H9 (cell line): ENCODE results near the gene ARID5A. TPM values are rescaled to one million over a fixed set of nuclear protein-coding genes. Genes with fewer than 3 reads are reported as not detected.

Source experiments
- DNase-seq: peaks from one replicate; pipeline ENCODE4 v3.0.0-alpha.2; 2017
- H2AFZ ChIP-seq: one replicate; pipeline ENCODE4 v1.6.1; 2013; ENCODE audit warnings: mild to moderate bottlenecking, low read length, control low read depth, moderate library complexity
- H2AK5ac ChIP-seq: 2 replicates; pipeline ENCODE4 v1.6.1; 2013; ENCODE audit warnings: low read length, control low read depth, mixed read lengths; ENCODE audit not compliant: insufficient read length
- H2BK120ac ChIP-seq: one replicate; pipeline ENCODE4 v1.6.1; 2013; ENCODE audit warnings: low read depth, mild to moderate bottlenecking, low read length, control low read depth, inconsistent platforms; ENCODE audit not compliant: poor library complexity, severe bottlenecking
- H2BK12ac ChIP-seq: 2 replicates; pipeline ENCODE4 v1.6.1; 2013; ENCODE audit warnings: low read length, control low read depth, mixed read lengths, low read depth; ENCODE audit not compliant: insufficient read length
- H2BK15ac ChIP-seq: 2 replicates; pipeline ENCODE4 v1.6.1; 2013; ENCODE audit warnings: low read depth, low read length, control low read depth
- H2BK20ac ChIP-seq: one replicate; pipeline ENCODE4 v1.6.1; 2013; ENCODE audit warnings: low read depth, mild to moderate bottlenecking, low read length, control low read depth, inconsistent platforms; ENCODE audit not compliant: poor library complexity, severe bottlenecking
- H2BK5ac ChIP-seq: 2 replicates; pipeline ENCODE4 v1.6.1; 2013; ENCODE audit warnings: low read length, control low read depth, mixed read lengths; ENCODE audit not compliant: insufficient read length
- H3K14ac ChIP-seq: 2 replicates; pipeline ENCODE4 v1.6.1; 2013; ENCODE audit warnings: low read length, control low read depth; ENCODE audit not compliant: insufficient read depth
- H3K18ac ChIP-seq: 2 replicates; pipeline ENCODE4 v1.6.1; 2013; ENCODE audit warnings: low read depth, mild to moderate bottlenecking, mixed read lengths, low read length, control low read depth; ENCODE audit not compliant: insufficient read length
- H3K23ac ChIP-seq: 2 replicates; pipeline ENCODE4 v1.6.1; 2013; ENCODE audit warnings: low read length, control low read depth, mixed read lengths, low read depth; ENCODE audit not compliant: insufficient read length
- H3K23me2 ChIP-seq: 2 replicates; pipeline ENCODE4 v1.6.1; 2013; ENCODE audit warnings: low read depth, mild to moderate bottlenecking, mixed read lengths, low read length, control low read depth; ENCODE audit not compliant: insufficient read length, poor library complexity, severe bottlenecking
- H3K27ac ChIP-seq: 2 replicates; pipeline ENCODE4 v1.5.1; 2013; ENCODE audit warnings: low read length, control low read depth, mixed read lengths, low read depth; ENCODE audit not compliant: insufficient read length
- H3K27me3 ChIP-seq: 2 replicates; pipeline ENCODE4 v1.6.1; 2013; ENCODE audit warnings: low read length, control low read depth, inconsistent platforms; ENCODE audit not compliant: insufficient read depth
- H3K4ac ChIP-seq: 2 replicates; pipeline ENCODE4 v1.6.1; 2013; ENCODE audit warnings: low read depth, mild to moderate bottlenecking, control low read depth, inconsistent platforms, low read length, moderate library complexity
- H3K4me1 ChIP-seq: 2 replicates; pipeline ENCODE4 v1.6.1; 2013; ENCODE audit warnings: low read length, control low read depth, inconsistent platforms; ENCODE audit not compliant: insufficient read depth
- H3K4me2 ChIP-seq: 2 replicates; pipeline ENCODE4 v1.6.1; 2013; ENCODE audit warnings: low read length, control low read depth, mixed read lengths; ENCODE audit not compliant: insufficient read length, insufficient read depth
- H3K56ac ChIP-seq: 2 replicates; pipeline ENCODE4 v1.6.1; 2013; ENCODE audit warnings: low read depth, mild to moderate bottlenecking, mixed read lengths, low read length, control low read depth; ENCODE audit not compliant: insufficient read length
- H3K79me1 ChIP-seq: 2 replicates; pipeline ENCODE4 v1.6.1; 2013; ENCODE audit warnings: low read depth, mild to moderate bottlenecking, moderate library complexity, low read length, control low read depth, inconsistent platforms; ENCODE audit not compliant: insufficient read depth, poor library complexity, severe bottlenecking
- H3K79me2 ChIP-seq: 2 replicates; pipeline ENCODE4 v1.6.1; 2013; ENCODE audit warnings: low read length, control low read depth, inconsistent platforms; ENCODE audit not compliant: insufficient read depth
- H3K9ac ChIP-seq: 2 replicates; pipeline ENCODE4 v1.6.1; 2013; ENCODE audit warnings: low read length, control low read depth, mixed read lengths; ENCODE audit not compliant: insufficient read length; ENCODE audit errors: extremely low read depth
- H3K9me3 ChIP-seq: one replicate; pipeline ENCODE4 v1.6.1; 2013; ENCODE audit warnings: low read depth, low read length, inconsistent platforms; ENCODE audit not compliant: control insufficient read depth
- H3T11ph ChIP-seq: one replicate; pipeline ENCODE4 v1.6.1; 2013; ENCODE audit warnings: mild to moderate bottlenecking, low read length, control low read depth, inconsistent platforms
- H4K20me1 ChIP-seq: one replicate; pipeline ENCODE4 v1.6.1; 2013; ENCODE audit not compliant: control insufficient read depth, insufficient read length, insufficient read depth
- H4K5ac ChIP-seq: 2 replicates; pipeline ENCODE4 v1.6.1; 2013; ENCODE audit warnings: low read depth, mild to moderate bottlenecking, mixed read lengths, low read length, control low read depth; ENCODE audit not compliant: insufficient read length
- H4K8ac ChIP-seq: replicated peaks from 2 replicates; pipeline ENCODE4 v1.6.1; 2013; ENCODE audit warnings: low read length, control low read depth, mixed read lengths, low read depth; ENCODE audit not compliant: insufficient read length
- H4K91ac ChIP-seq: 2 replicates; pipeline ENCODE4 v1.6.1; 2013; ENCODE audit warnings: low read depth, mild to moderate bottlenecking, moderate library complexity, mixed read lengths, low read length, control low read depth; ENCODE audit not compliant: insufficient read length
- H3K27ac Mint-ChIP-seq, 3 experiments: 2 replicates in 2 of 3; 3 replicates in 1 of 3; pipeline ENCODE4 v1.8.0; 2020 to 2021; ENCODE audit warnings: mixed read lengths in 3 of 3, mild to moderate bottlenecking in 1 of 3, moderate library complexity in 1 of 3
- H3K27me3 Mint-ChIP-seq: 2 replicates; pipeline ENCODE4 v1.8.0; 2021; ENCODE audit warnings: low read depth, mild to moderate bottlenecking, moderate library complexity, mixed read lengths
- H3K36me3 Mint-ChIP-seq, 3 experiments: 2 replicates in 2 of 3; 3 replicates in 1 of 3; pipeline ENCODE4 v1.8.0; 2020 to 2021; ENCODE audit warnings: low read depth in 3 of 3, mixed read lengths in 3 of 3; ENCODE audit not compliant: insufficient read depth in 1 of 3
- H3K4me1 Mint-ChIP-seq, 2 experiments: 2 replicates each; pipeline ENCODE4 v1.8.0; 2020; ENCODE audit warnings: mixed read lengths in 2 of 2
- H3K4me3 Mint-ChIP-seq, 2 experiments: 2 replicates in 1 of 2; 3 replicates in 1 of 2; pipeline ENCODE4 v1.8.0; 2020 to 2021; ENCODE audit warnings: mild to moderate bottlenecking in 2 of 2, mixed read lengths in 2 of 2, moderate library complexity in 1 of 2
- H3K9me3 Mint-ChIP-seq, 2 experiments: 2 replicates in 1 of 2; 3 replicates in 1 of 2; pipeline ENCODE4 v1.8.0; 2020; ENCODE audit warnings: mild to moderate bottlenecking in 2 of 2, mixed read lengths in 2 of 2, moderate library complexity in 1 of 2
- WGBS: extraction: QIAGEN DNeasy Blood & Tissue Kit; methylation state at CpG from one replicate; pipeline ENCODE4 v1.1.7; 2013; ENCODE audit warnings: missing lambda C conversion rate, low lambda C conversion rate, mixed read lengths; ENCODE audit not compliant: insufficient read length; ENCODE audit errors: extremely low coverage; 5-methylcytosine and 5-hydroxymethylcytosine counted together
- total RNA-seq: library from RNA; stranded (reverse); gene quantifications from 2 replicates; pipeline ENCODE4 v1.2.1, GENCODE V29; 2021
- TF ChIP-seq, protein P1 (sequence below): fragments of 200-600 bp; sonication (generic); conservative IDR thresholded peaks from 3 replicates; pipeline ENCODE4 v1.8.0; 2021; ENCODE audit warnings: antibody characterized with exemption, mild to moderate bottlenecking

ARID5A gene
- total RNA-seq, 1 experiment from 2014 or later, result 4.5 TPM

DNA sequence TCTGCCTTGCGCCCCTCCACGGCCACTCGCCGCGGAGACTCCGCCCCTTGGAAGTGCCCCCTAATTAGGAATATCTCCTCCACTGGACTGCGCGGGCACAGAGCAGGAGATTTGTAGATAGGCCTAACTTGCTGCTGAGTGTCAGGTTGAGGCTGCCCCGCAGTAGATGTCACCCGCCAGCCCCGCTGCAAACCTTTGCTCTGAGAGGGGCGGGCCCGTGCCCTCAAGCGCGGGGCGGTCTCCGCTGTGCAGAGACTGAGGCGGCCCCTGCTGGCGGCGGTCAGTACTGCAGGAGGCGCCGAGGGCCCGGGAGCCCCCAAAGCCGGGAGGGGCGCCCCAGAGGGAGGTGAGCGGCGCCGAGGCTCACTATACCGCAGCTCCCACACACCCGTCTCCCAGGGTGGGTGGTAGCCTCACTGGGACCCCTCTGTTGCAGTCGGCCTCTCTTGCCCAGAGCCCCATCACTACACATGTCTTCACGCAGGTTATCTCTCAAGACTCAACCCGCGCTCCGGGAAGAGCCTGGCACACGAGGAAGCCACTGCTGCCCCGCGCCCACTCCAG is 28.5 kb upstream of the ARID5A start:
- Histone ChIP-seq H3K9me3 (no peaks in the 10 kb centered on the region), H4K8ac (no peak overlapping the region), H3K9ac (no peak overlapping the region), H2AK5ac (no peak overlapping the region), H4K5ac (no peak overlapping the region), H3T11ph (no peak overlapping the region), H3K23ac (no peak overlapping the region), H2BK5ac (no peak overlapping the region), H2BK12ac (no peak overlapping the region), H3K79me1 (no peaks in the 10 kb centered on the region), H3K27me3 (no peaks in the 10 kb centered on the region; the same call in 1 of the 2 replicates), H2BK15ac (no peak overlapping the region), H3K14ac (no peak overlapping the region), H3K23me2 (no peaks in the 10 kb centered on the region), H4K20me1 (no peaks in the 10 kb centered on the region), H3K4me1 (no peaks in the 10 kb centered on the region), H3K56ac (no peak overlapping the region), H3K27ac (no peak overlapping the region), H2BK120ac (no peak overlapping the region), H3K4ac (no peak overlapping the region), H3K79me2 (no peaks in the 10 kb centered on the region), H2AFZ (no peak overlapping the region), H2BK20ac (no peak overlapping the region), H4K91ac (no peak overlapping the region), H3K18ac (no peak overlapping the region), H3K4me2 (peak overlapping the region; percentile 28)
- Mint-ChIP-seq H3K4me1 (peaks cover 19 to 23% of the 10 kb centered on the region in 2 experiments), H3K9me3 (no peaks in the 10 kb centered on the region; a peak in 1 of 5 replicates), H3K36me3 (no peaks in the 10 kb centered on the region; a peak in 1 of 7 replicates), H3K27ac (no peak overlapping the region), H3K27me3 (peaks cover 42% of the 10 kb centered on the region), H3K4me3 (peak overlapping the region; percentile 40 to 42; a peak in 2 of 5 replicates)
- TF ChIP-seq, protein P1, sequence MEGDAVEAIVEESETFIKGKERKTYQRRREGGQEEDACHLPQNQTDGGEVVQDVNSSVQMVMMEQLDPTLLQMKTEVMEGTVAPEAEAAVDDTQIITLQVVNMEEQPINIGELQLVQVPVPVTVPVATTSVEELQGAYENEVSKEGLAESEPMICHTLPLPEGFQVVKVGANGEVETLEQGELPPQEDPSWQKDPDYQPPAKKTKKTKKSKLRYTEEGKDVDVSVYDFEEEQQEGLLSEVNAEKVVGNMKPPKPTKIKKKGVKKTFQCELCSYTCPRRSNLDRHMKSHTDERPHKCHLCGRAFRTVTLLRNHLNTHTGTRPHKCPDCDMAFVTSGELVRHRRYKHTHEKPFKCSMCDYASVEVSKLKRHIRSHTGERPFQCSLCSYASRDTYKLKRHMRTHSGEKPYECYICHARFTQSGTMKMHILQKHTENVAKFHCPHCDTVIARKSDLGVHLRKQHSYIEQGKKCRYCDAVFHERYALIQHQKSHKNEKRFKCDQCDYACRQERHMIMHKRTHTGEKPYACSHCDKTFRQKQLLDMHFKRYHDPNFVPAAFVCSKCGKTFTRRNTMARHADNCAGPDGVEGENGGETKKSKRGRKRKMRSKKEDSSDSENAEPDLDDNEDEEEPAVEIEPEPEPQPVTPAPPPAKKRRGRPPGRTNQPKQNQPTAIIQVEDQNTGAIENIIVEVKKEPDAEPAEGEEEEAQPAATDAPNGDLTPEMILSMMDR, result peak; percentile 99
- no CpG with 5 or more reads among the region's 38 CpGs for WGBS
- peak; percentile 87 for DNase-seq
